Neural progenitor cell (in vitro differentiated cells): ENCODE data around the gene PKDCC.

Experiments used
- CTCF ChIP-seq: fragments of 200-600 bp; sonication (generic); IDR thresholded peaks from 2 replicates; pipeline ENCODE4 v1.5.1; 2017; ENCODE audit warnings: antibody characterized with exemption, mild to moderate bottlenecking
- EZH2 ChIP-seq: fragments of 200-600 bp; sonication (generic); IDR thresholded peaks from 2 replicates; pipeline ENCODE4 v1.6.1; 2017; ENCODE audit warnings: antibody characterized with exemption, mild to moderate bottlenecking, moderate library complexity
- EZH2phosphoT487 ChIP-seq: fragments of 200-600 bp; sonication (generic); IDR thresholded peaks from 2 replicates; pipeline ENCODE4 v1.6.1; 2017; ENCODE audit warnings: antibody characterized with exemption

- no peak for TF ChIP-seq CTCF
- no peak for TF ChIP-seq EZH2
- TF ChIP-seq EZH2phosphoT487 = no peak
Observed at GRCh38 chr2:42045352-42045751, 2.5 kb upstream of the PKDCC start.
